ENCODE data around the gene CDYL.

Gene CDYL

GRCh38 chr6:4885341-4885933, 109.2 kb downstream of the CDYL start:
- DNase-seq, result peak in 1 of 4 experiments; percentile 17

GRCh38 chr6:4888841-4889240, 112.6 kb downstream of the CDYL start:
- DNase-seq, result no peak

- DNase-seq, result peak in 3 of 4 experiments; percentile 23 to 42 (median 34)
Observed at GRCh38 chr6:4889701-4890100, 113.5 kb downstream of the CDYL start.

GRCh38 chr6:4890191-4890590, 114.0 kb downstream of the CDYL start:
- no peak for DNase-seq

GRCh38 chr6:4890627-4891026, 114.4 kb downstream of the CDYL start:
- no peak for DNase-seq

GRCh38 chr6:4891141-4891540, 114.9 kb downstream of the CDYL start:
- no peak for DNase-seq

GRCh38 chr6:4892785-4893485, 116.7 kb downstream of the CDYL start:
- DNase-seq, result no peak

GRCh38 chr6:4894049-4894448, 117.8 kb downstream of the CDYL start:
- no peak for DNase-seq

- DNase-seq, result no peak
Observed at GRCh38 chr6:4895971-4896370, 119.8 kb downstream of the CDYL start.

GRCh38 chr6:4896401-4896800, 120.2 kb downstream of the CDYL start:
- DNase-seq, result no peak

- DNase-seq, result no peak
Observed at GRCh38 chr6:4899249-4900034, 123.2 kb downstream of the CDYL start.

GRCh38 chr6:4901386-4902061, 125.3 kb downstream of the CDYL start:
- peak; percentile 25 to 77 (median 50) for DNase-seq

GRCh38 chr6:4902363-4902762, 126.2 kb downstream of the CDYL start:
- peak in 3 of 4 experiments; percentile 19 to 49 (median 29) for DNase-seq

- no peak for DNase-seq
Observed at GRCh38 chr6:4903121-4903520, 126.9 kb downstream of the CDYL start.

- DNase-seq, result no peak
Observed at GRCh38 chr6:4903751-4904370, 127.7 kb downstream of the CDYL start.

GRCh38 chr6:4904461-4905025, 128.3 kb downstream of the CDYL start:
- no peak for DNase-seq

GRCh38 chr6:4905826-4906225, 129.6 kb downstream of the CDYL start:
- DNase-seq, result peak in 2 of 4 experiments; percentile 70 to 73

GRCh38 chr6:4906293-4907276, 130.4 kb downstream of the CDYL start:
- DNase-seq, result peak in 1 of 4 experiments; percentile 23

GRCh38 chr6:4907602-4908001, 131.4 kb downstream of the CDYL start:
- DNase-seq, result no peak

- no peak for DNase-seq
Observed at GRCh38 chr6:4908062-4908461, 131.9 kb downstream of the CDYL start.

Measured in suppressor macrophage (primary cell).